Choroid plexus epithelial cell (primary cell): Measurements from ENCODE around the gene MARCHF7.
A peak's percentile ranks its signal among the peaks of the same experiment; 100 is the strongest.
"Not testable (repeated sequence)": the region's sequence is repeated elsewhere in the genome, so short reads cannot be mapped to it uniquely, and the experiment has no call there.

Experiments
- DNase-seq: peaks from one replicate; pipeline ENCODE4 v3.0.0-alpha.2; 2010; ENCODE audit warnings: low read depth
- H3K4me3 ChIP-seq: 2 replicates; pipeline ENCODE4 v1.5.1; 2011; ENCODE audit warnings: low read depth, mild to moderate bottlenecking, control low read depth, low read length, moderate library complexity
- CTCF ChIP-seq: conservative IDR thresholded peaks from 2 replicates; pipeline ENCODE4 v1.5.1; 2011; ENCODE audit warnings: low read depth, mild to moderate bottlenecking, control low read depth, inconsistent platforms, low read length, moderate library complexity

Gene MARCHF7

GRCh38 chr2:159737292-159737916, 25.1 kb downstream of the MARCHF7 start:
- DNase-seq: no peak
- H3K4me3 ChIP-seq: no peak overlapping the region
- no peak for TF ChIP-seq CTCF

- H3K4me3 ChIP-seq: no peak overlapping the region
- no peak for TF ChIP-seq CTCF
- DNase-seq: no peak
Observed at GRCh38 chr2:159737917-159738296, 25.6 kb downstream of the MARCHF7 start.

- no peak for TF ChIP-seq CTCF
- H3K4me3 ChIP-seq: no peak overlapping the region
Observed at GRCh38 chr2:159738509-159739390, 26.4 kb downstream of the MARCHF7 start.

GRCh38 chr2:159742846-159743245, 30.5 kb downstream of the MARCHF7 start:
- H3K4me3 ChIP-seq: no peak overlapping the region
- TF ChIP-seq CTCF: no peak
- DNase-seq: no peak

More at GRCh38 chr2:159738509-159739390, 26.4 kb downstream of the MARCHF7 start:
- DNase-seq: no peak

GRCh38 chr2:159744363-159744762, 32.1 kb downstream of the MARCHF7 start:
- DNase-seq: peak; percentile 70
- no peak for TF ChIP-seq CTCF
- H3K4me3 ChIP-seq: no peak overlapping the region

GRCh38 chr2:159745237-159745636, 32.9 kb downstream of the MARCHF7 start:
- not testable (repeated sequence) for H3K4me3 ChIP-seq, DNase-seq

GRCh38 chr2:159748089-159748488, 35.8 kb downstream of the MARCHF7 start:
- H3K4me3 ChIP-seq: no peak overlapping the region
- no peak for DNase-seq
- TF ChIP-seq CTCF: no peak
